ENCODE data around the gene COL17A1.

GRCh38 chr10:104120512-104120902 is 34.8 kb upstream of the COL17A1 start:
- TF ChIP-seq CTCF (IDR thresholded peaks at IDR 0.05) (no peak), POLR2AphosphoS5 (IDR thresholded peaks at IDR 0.05) (no peak)

Data from transverse colon (tissue), 4 donors.